ENCODE data around the gene HNRNPDL.

GRCh38 chr4:82467471-82467870 is 37.2 kb upstream of the HNRNPDL start:
- TF ChIP-seq POLR2A (IDR thresholded peaks at IDR 0.05) (no peak), CTCF (IDR thresholded peaks at IDR 0.05) (no peak)
